Thyroid gland (tissue), 4 donors: ENCODE results near the gene WDR5B. TPM values are rescaled to one million over a fixed set of nuclear protein-coding genes. Genes with fewer than 3 reads are reported as not detected.

Experiments
- DNase-seq, 2 donors: peaks; one replicate each; pipeline ENCODE4 v3.0.0-alpha.2; 2019
- H3K27ac ChIP-seq, 3 donors: fragments of 200-600 bp; sonication (generic); 1 replicate in 2 of 3; 2 replicates in 1 of 3; pipeline ENCODE4 v1.5.1; 2016 to 2019; ENCODE audit warnings: mild to moderate bottlenecking in 1 of 3, moderate library complexity in 1 of 3
- H3K27me3 ChIP-seq: fragments of 200-600 bp; sonication (generic); one replicate; pipeline ENCODE4 v1.5.1; 2019
- H3K36me3 ChIP-seq, 2 donors: fragments of 200-600 bp; sonication (generic); one replicate each; pipeline ENCODE4 v1.5.1; 2016 to 2019
- H3K4me1 ChIP-seq, 2 donors: fragments of 200-600 bp; sonication (generic); one replicate each; pipeline ENCODE4 v1.5.1; 2017 to 2019
- H3K4me3 ChIP-seq, 3 donors: fragments of 200-600 bp; sonication (generic); replicated peaks in 1 of 3; 1 replicate in 2 of 3; 2 replicates in 1 of 3; pipeline ENCODE4 v1.5.1; 2016; ENCODE audit warnings: mild to moderate bottlenecking in 1 of 3
- H3K9me3 ChIP-seq: fragments of 200-600 bp; sonication (generic); one replicate; pipeline ENCODE4 v1.5.1; 2017
- CTCF ChIP-seq, 6 experiments: fragments of 200-600 bp in 3 of 6; fragments of 450-650 bp in 3 of 6; sonication (generic) in 3 of 6; IDR thresholded peaks; one replicate each; pipeline ENCODE4 v1.5.1; 2016 to 2019; ENCODE audit warnings: antibody characterized with exemption in 6 of 6, mild to moderate bottlenecking in 2 of 6, inconsistent platforms in 1 of 6, moderate library complexity in 1 of 6
- POLR2A ChIP-seq, 2 donors: fragments of 450-650 bp; IDR thresholded peaks; one replicate each; pipeline ENCODE4 v1.6.1; 2017; ENCODE audit warnings: antibody characterized with exemption in 2 of 2, mild to moderate bottlenecking in 2 of 2, moderate library complexity in 1 of 2
- WGBS, 2 donors: methylation state at CpG; one replicate each; pipeline ENCODE4 v1.1.5; 2017; 5-methylcytosine and 5-hydroxymethylcytosine counted together
- intact Hi-C: fragments of 100-400 bp; cut with DNase I; formaldehyde crosslinking; loops from one replicate; pipeline ENCODE4 v1.15.1; 2023
- total RNA-seq, 4 donors: library from RNA; depleted of rRNA; stranded (reverse); fragments of >200 nt; gene quantifications; one replicate each; pipeline ENCODE4 v1.2.3, GENCODE V29; 2016

WDR5B gene
- total RNA-seq, 4 donors from 2014 or later = 8.6 to 10.7 (median 9.3) TPM

GRCh38 chr3:122398920-122399319, 16.9 kb downstream of the WDR5B start:
- TF ChIP-seq POLR2A (IDR thresholded peaks at IDR 0.05) (no peak), CTCF (IDR thresholded peaks at IDR 0.05) (no peak)
- 94 to 98% methylated on average over 2 of the region's 2 CpGs for WGBS, 2 donors
- intact Hi-C loops = no loop called here

GRCh38 chr3:122397201-122397600, 18.7 kb downstream of the WDR5B start:
- 98% methylated on average over 1 of the region's 1 CpG for WGBS, 2 donors
- Histone ChIP-seq H3K4me1 (no peaks in the 10 kb centered on the region), H3K27ac (no peak overlapping the region), H3K36me3 (no peaks in the 10 kb centered on the region), H3K4me3 (no peak overlapping the region), H3K27me3 (no peaks in the 10 kb centered on the region), H3K9me3 (no peaks in the 10 kb centered on the region)
- no peak for TF ChIP-seq POLR2A (IDR thresholded peaks at IDR 0.05)
- TF ChIP-seq CTCF (IDR thresholded peaks at IDR 0.05) = no peak
- intact Hi-C loops = no loop called here
- no peak for DNase-seq

More at GRCh38 chr3:122398920-122399319, 16.9 kb downstream of the WDR5B start:
- no peak for DNase-seq
- H3K27me3 ChIP-seq = no peaks in the 10 kb centered on the region
- no peak overlapping the region for H3K4me3 ChIP-seq
- peaks cover 0 to 9% of the 10 kb centered on the region in 2 donors for H3K36me3 ChIP-seq
- H3K9me3 ChIP-seq = no peaks in the 10 kb centered on the region
- H3K4me1 ChIP-seq = no peaks in the 10 kb centered on the region
- no peak overlapping the region for H3K27ac ChIP-seq

GRCh38 chr3:122396511-122396910, 19.4 kb downstream of the WDR5B start:
- Histone ChIP-seq H3K9me3 (no peaks in the 10 kb centered on the region), H3K4me1 (no peaks in the 10 kb centered on the region), H3K27ac (no peak overlapping the region), H3K27me3 (no peaks in the 10 kb centered on the region), H3K36me3 (no peaks in the 10 kb centered on the region), H3K4me3 (no peak overlapping the region)
- TF ChIP-seq CTCF (IDR thresholded peaks at IDR 0.05) (no peak), POLR2A (IDR thresholded peaks at IDR 0.05) (no peak)
- no peak for DNase-seq
- intact Hi-C loops = no loop called here

- no peak overlapping the region for H3K4me3 ChIP-seq
- intact Hi-C loops = no loop called here
- no peaks in the 10 kb centered on the region for H3K36me3 ChIP-seq
- TF ChIP-seq CTCF (IDR thresholded peaks at IDR 0.05) = no peak
- no peak for TF ChIP-seq POLR2A (IDR thresholded peaks at IDR 0.05)
- no peak for DNase-seq
- H3K27ac ChIP-seq = no peak overlapping the region
- no peaks in the 10 kb centered on the region for H3K27me3 ChIP-seq
- WGBS, 2 donors = 64 to 65% methylated on average over 3 of the region's 3 CpGs
- H3K4me1 ChIP-seq = no peaks in the 10 kb centered on the region
- H3K9me3 ChIP-seq = no peaks in the 10 kb centered on the region
Measured at GRCh38 chr3:122395582-122395981, 20.3 kb downstream of the WDR5B start.

- Histone ChIP-seq H3K4me1 (no peaks in the 10 kb centered on the region), H3K4me3 (no peak overlapping the region), H3K27me3 (no peaks in the 10 kb centered on the region), H3K9me3 (no peaks in the 10 kb centered on the region), H3K27ac (no peak overlapping the region), H3K36me3 (no peaks in the 10 kb centered on the region)
- no peak for DNase-seq
- intact Hi-C loops = no loop called here
- no peak for TF ChIP-seq POLR2A (IDR thresholded peaks at IDR 0.05)
- TF ChIP-seq CTCF (IDR thresholded peaks at IDR 0.05) = no peak
- WGBS, 2 donors = 75 to 89% methylated on average over 1 of the region's 1 CpG
Measured at GRCh38 chr3:122394173-122394572, 21.7 kb downstream of the WDR5B start.
